GM21447 (cell line): ENCODE results near the gene CCDC9B.

Experiments used
- ATAC-seq: cut with Tn5 transposase; IDR thresholded peaks from one replicate; pipeline ENCODE4 v1.9.1; 2021; ENCODE audit not compliant: unreplicated experiment

CCDC9B gene

GRCh38 chr15:40365624-40366456 lies 25.1 kb upstream of the CCDC9B start:
- ATAC-seq: no peak

GRCh38 chr15:40365016-40365415 lies 24.3 kb upstream of the CCDC9B start:
- ATAC-seq: no peak

- no peak for ATAC-seq
These were observed 23.5 kb upstream of the CCDC9B start for GRCh38 chr15:40364251-40364650.

- no peak for ATAC-seq
These were observed 22.9 kb upstream of the CCDC9B start for GRCh38 chr15:40363611-40364010.

GRCh38 chr15:40361640-40362039 lies 20.9 kb upstream of the CCDC9B start:
- ATAC-seq: no peak

- ATAC-seq: no peak
These were observed 19.3 kb upstream of the CCDC9B start for GRCh38 chr15:40360015-40360414.

GRCh38 chr15:40358471-40359353 lies 18.0 kb upstream of the CCDC9B start:
- peak; percentile 28 for ATAC-seq

GRCh38 chr15:40357723-40358470 lies 17.2 kb upstream of the CCDC9B start, which contains the start of gene DISP2:
Gene DISP2, plus strand, starts transcription at chr15:40358219. Its CDS starts 103 bp downstream, at chr15:40358322.
- ATAC-seq: peak; percentile 71

GRCh38 chr15:40357246-40357645 lies 16.5 kb upstream of the CCDC9B start:
- ATAC-seq: no peak

GRCh38 chr15:40355976-40356585 lies 15.3 kb upstream of the CCDC9B start:
- no peak for ATAC-seq

- ATAC-seq: no peak
These were observed 13.9 kb upstream of the CCDC9B start for GRCh38 chr15:40354408-40355171.

- ATAC-seq: no peak
These were observed 13.0 kb upstream of the CCDC9B start for GRCh38 chr15:40353697-40354096.

GRCh38 chr15:40352281-40352901 lies 11.7 kb upstream of the CCDC9B start:
- no peak for ATAC-seq

- no peak for ATAC-seq
These were observed 8.4 kb upstream of the CCDC9B start for GRCh38 chr15:40349163-40349562.

- ATAC-seq: no peak
These were observed 7.7 kb upstream of the CCDC9B start for GRCh38 chr15:40348474-40348870.

GRCh38 chr15:40347559-40348473 lies 7.1 kb upstream of the CCDC9B start:
- ATAC-seq: no peak

GRCh38 chr15:40346579-40347558 lies 6.1 kb upstream of the CCDC9B start:
- no peak for ATAC-seq
